H1 (cell line): ENCODE data around the gene TECTB. TPM values are rescaled to one million over a fixed set of nuclear protein-coding genes. Genes with fewer than 3 reads are reported as not detected.

ENCODE experiments used
- BCL11A ChIP-seq, 2 experiments: IDR thresholded peaks; one replicate each; pipeline ENCODE4 v1.6.1; 2011; ENCODE audit warnings: low read depth in 2 of 2, low read length in 2 of 2, mild to moderate bottlenecking in 2 of 2
- CEBPB ChIP-seq: IDR thresholded peaks from 2 replicates; pipeline ENCODE4 v1.6.1; 2012; ENCODE audit warnings: low read depth, low read length
- CHD7 ChIP-seq: fragments of 300-600 bp; sonication (generic); IDR thresholded peaks from 2 replicates; pipeline ENCODE4 v1.7.1; 2012; ENCODE audit warnings: low read length, moderate library complexity, mild to moderate bottlenecking, inconsistent platforms; ENCODE audit not compliant: insufficient replicate concordance
- CTBP2 ChIP-seq: IDR thresholded peaks from 2 replicates; pipeline ENCODE4 v1.7.0; 2011; ENCODE audit warnings: borderline replicate concordance, mild to moderate bottlenecking, moderate library complexity, mixed read lengths, low read length; ENCODE audit not compliant: insufficient read depth, insufficient read length
- HDAC2 ChIP-seq, 2 experiments: fragments of 300-600 bp in 1 of 2; sonication (generic) in 1 of 2; IDR thresholded peaks; 2 replicates each; pipeline ENCODE4 v1.6.1; 2011 to 2012; ENCODE audit warnings: low read depth in 2 of 2, low read length in 2 of 2, mild to moderate bottlenecking in 2 of 2, moderate library complexity in 2 of 2, borderline replicate concordance in 1 of 2, inconsistent platforms in 1 of 2
- MAX ChIP-seq: IDR thresholded peaks from 2 replicates; pipeline ENCODE4 v1.6.1; 2012; ENCODE audit warnings: inconsistent platforms
- POLR2A ChIP-seq, 2 experiments: IDR thresholded peaks; 1 replicate in 1 of 2; 2 replicates in 1 of 2; pipeline ENCODE4 v1.6.1; 2011; ENCODE audit warnings: low read depth in 2 of 2, low read length in 2 of 2, mild to moderate bottlenecking in 2 of 2; ENCODE audit errors: control extremely low read depth in 1 of 2
- RBBP5 ChIP-seq: IDR thresholded peaks from 2 replicates; pipeline ENCODE4 v1.7.1; 2012; ENCODE audit warnings: low read depth, mild to moderate bottlenecking, inconsistent platforms, low read length, moderate library complexity, borderline replicate concordance
- SAP30 ChIP-seq: fragments of 300-600 bp; sonication (generic); IDR thresholded peaks from 2 replicates; pipeline ENCODE4 v1.7.1; 2012; ENCODE audit warnings: low read length, moderate library complexity, mild to moderate bottlenecking, inconsistent platforms; ENCODE audit not compliant: insufficient read depth, insufficient replicate concordance
- SP2 ChIP-seq: IDR thresholded peaks from 2 replicates; pipeline ENCODE4 v1.6.1; 2012; ENCODE audit warnings: mild to moderate bottlenecking, low read length, inconsistent platforms
- SP4 ChIP-seq: IDR thresholded peaks from 2 replicates; pipeline ENCODE4 v1.6.1; 2012; ENCODE audit warnings: low read length, inconsistent platforms
- TEAD4 ChIP-seq: IDR thresholded peaks from 2 replicates; pipeline ENCODE4 v1.6.1; 2012; ENCODE audit warnings: low read depth, low read length, inconsistent platforms, mixed read lengths
- polyA plus RNA-seq, 7 experiments: library from polyadenylated mRNA; depleted of rRNA in 3 of 7; stranded (reverse) in 5 of 7; unstranded in 2 of 7; fragments of >200 nt in 5 of 7; fragments of 200-250 nt in 2 of 7; gene quantifications; 1 replicate in 5 of 7; 2 replicates in 1 of 7; 4 replicates in 1 of 7; pipeline versions ENCODE4 v1.2.1 to v1.2.3, GENCODE V29; 2011 to 2013; ENCODE audit warnings: missing spikeins in 2 of 7, mixed read lengths in 2 of 7
- total RNA-seq: library from RNA; stranded (reverse); fragmentation: NEBNext Ultra II Directional; extraction: Animal tissue kit (Norgen Biotek cat#: 25700); gene quantifications from 2 replicates; pipeline ENCODE4 v1.2.1, GENCODE V29; 2021

Gene TECTB
- total and polyA plus RNA-seq, 2 of the 8 experiments (the other 6 are each of a cell fraction or from before 2014, with no cell fraction given), result not detected

GRCh38 chr10:112313234-112313633, 30.0 kb downstream of the TECTB start (continued):
- TF ChIP-seq CHD7 (no peak), RBBP5 (no peak), SP4 (no peak), MAX (no peak), POLR2A (IDR thresholded peaks at IDR 0.05; ENCODE audit: control extremely low read depth in 1 of 2, low read depth in 2 of 2, low read length in 2 of 2) (no peak), SP2 (no peak), SAP30 (no peak), TEAD4 (no peak), CTBP2 (no peak), BCL11A (IDR thresholded peaks at IDR 0.05; ENCODE audit: low read depth in 2 of 2, low read length in 2 of 2) (no peak), CEBPB (no peak), HDAC2 (IDR thresholded peaks at IDR 0.05; ENCODE audit: borderline replicate concordance in 1 of 2, low read depth in 2 of 2, low read length in 2 of 2) (no peak)
- TF ChIP-seq, all 59 proteins: peak for 0
